ENCODE measurements around the gene HSBP1L1.

HSBP1L1 gene

GRCh38 chr18:79964330-79965118 lies at the start of gene HSBP1L1:
Gene HSBP1L1, plus strand, starts transcription at chr18:79964643. Its CDS starts 93 bp downstream, at chr18:79964736.
- in situ Hi-C loops (cut with MboI; ENCODE audit: low sequenced_read_pairs): no loop called here

- in situ Hi-C loops (cut with MboI; ENCODE audit: low sequenced_read_pairs): no loop called here
These were observed 49.0 kb upstream of the HSBP1L1 start for GRCh38 chr18:79915161-79916127.

GRCh38 chr18:79916128-79916494 lies 48.3 kb upstream of the HSBP1L1 start:
- in situ Hi-C loops (cut with MboI; ENCODE audit: low sequenced_read_pairs): no loop called here

- in situ Hi-C loops (cut with MboI; ENCODE audit: low sequenced_read_pairs): no loop called here
These were observed 47.8 kb upstream of the HSBP1L1 start for GRCh38 chr18:79916546-79917168.

- in situ Hi-C loops (cut with MboI; ENCODE audit: low sequenced_read_pairs): no loop called here
These were observed 47.1 kb upstream of the HSBP1L1 start for GRCh38 chr18:79917169-79917852.

- in situ Hi-C loops (cut with MboI; ENCODE audit: low sequenced_read_pairs): no loop called here
These were observed 46.4 kb upstream of the HSBP1L1 start for GRCh38 chr18:79917853-79918614.

- in situ Hi-C loops (cut with MboI; ENCODE audit: low sequenced_read_pairs): no loop called here
These were observed 45.8 kb upstream of the HSBP1L1 start for GRCh38 chr18:79918615-79919011.

- in situ Hi-C loops (cut with MboI; ENCODE audit: low sequenced_read_pairs): no loop called here
These were observed 45.4 kb upstream of the HSBP1L1 start for GRCh38 chr18:79919089-79919488.

- in situ Hi-C loops (cut with MboI; ENCODE audit: low sequenced_read_pairs): no loop called here
These were observed 42.2 kb upstream of the HSBP1L1 start for GRCh38 chr18:79921984-79922965.

- in situ Hi-C loops (cut with MboI; ENCODE audit: low sequenced_read_pairs): no loop called here
These were observed 41.5 kb upstream of the HSBP1L1 start for GRCh38 chr18:79922971-79923411.

- in situ Hi-C loops (cut with MboI; ENCODE audit: low sequenced_read_pairs): no loop called here
These were observed 40.4 kb upstream of the HSBP1L1 start for GRCh38 chr18:79923896-79924585.

GRCh38 chr18:79924814-79925731 lies 39.4 kb upstream of the HSBP1L1 start:
- in situ Hi-C loops (cut with MboI; ENCODE audit: low sequenced_read_pairs): no loop called here

- in situ Hi-C loops (cut with MboI; ENCODE audit: low sequenced_read_pairs): no loop called here
These were observed 38.1 kb upstream of the HSBP1L1 start for GRCh38 chr18:79926306-79926705.

- in situ Hi-C loops (cut with MboI; ENCODE audit: low sequenced_read_pairs): no loop called here
These were observed 37.5 kb upstream of the HSBP1L1 start for GRCh38 chr18:79926715-79927606.

- in situ Hi-C loops (cut with MboI; ENCODE audit: low sequenced_read_pairs): no loop called here
These were observed 36.6 kb upstream of the HSBP1L1 start for GRCh38 chr18:79927607-79928562.
